ENCODE results near the gene CCDC142. TPM values are rescaled to one million over a fixed set of nuclear protein-coding genes. Genes with fewer than 3 reads are reported as not detected.
A peak's percentile ranks its signal among the peaks of the same experiment; 100 is the strongest.

The CCDC142 gene
- total RNA-seq, 1 experiment from 2014 or later, result 14.0 TPM

DNA sequence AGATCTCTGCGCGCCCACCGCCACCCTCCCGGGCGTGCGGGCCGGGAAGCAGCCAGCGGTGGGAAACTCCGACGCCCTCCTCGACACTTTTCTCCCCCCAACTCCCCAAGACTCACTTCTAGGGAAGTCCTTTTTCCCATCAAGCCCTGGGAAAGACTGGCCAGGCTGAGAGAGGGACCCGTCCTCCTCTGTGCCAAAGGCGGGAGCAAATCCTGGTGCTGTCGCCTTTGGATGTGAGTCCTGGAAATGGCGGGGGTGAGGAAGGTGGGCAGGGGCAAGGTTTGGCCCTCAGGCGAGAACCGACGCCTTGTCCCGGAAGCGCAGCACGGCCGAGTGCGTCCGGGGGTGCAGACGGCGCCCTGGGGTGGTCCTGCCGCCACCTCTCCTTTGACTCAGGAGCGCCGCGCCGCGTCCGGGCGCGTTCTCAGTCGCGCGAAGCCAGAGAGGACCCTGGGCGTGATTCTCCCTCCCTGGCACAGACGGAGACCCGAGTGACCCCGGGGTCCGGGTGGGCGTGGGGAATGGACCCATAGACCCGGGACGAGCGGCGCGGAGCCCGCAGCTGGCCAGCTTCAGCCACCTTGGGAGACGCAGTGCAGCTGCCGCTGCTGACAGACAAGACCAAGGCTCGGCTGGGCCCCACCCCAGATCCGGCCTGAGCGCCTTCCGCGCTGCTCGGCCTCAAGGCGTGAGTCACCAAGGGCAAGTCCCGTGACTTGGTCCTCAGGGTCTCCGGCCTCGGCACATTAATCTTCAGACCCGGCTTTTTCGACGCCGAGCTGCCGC lies 20.1 kb upstream of the CCDC142 start (continued):
- TF ChIP-seq, protein P1, sequence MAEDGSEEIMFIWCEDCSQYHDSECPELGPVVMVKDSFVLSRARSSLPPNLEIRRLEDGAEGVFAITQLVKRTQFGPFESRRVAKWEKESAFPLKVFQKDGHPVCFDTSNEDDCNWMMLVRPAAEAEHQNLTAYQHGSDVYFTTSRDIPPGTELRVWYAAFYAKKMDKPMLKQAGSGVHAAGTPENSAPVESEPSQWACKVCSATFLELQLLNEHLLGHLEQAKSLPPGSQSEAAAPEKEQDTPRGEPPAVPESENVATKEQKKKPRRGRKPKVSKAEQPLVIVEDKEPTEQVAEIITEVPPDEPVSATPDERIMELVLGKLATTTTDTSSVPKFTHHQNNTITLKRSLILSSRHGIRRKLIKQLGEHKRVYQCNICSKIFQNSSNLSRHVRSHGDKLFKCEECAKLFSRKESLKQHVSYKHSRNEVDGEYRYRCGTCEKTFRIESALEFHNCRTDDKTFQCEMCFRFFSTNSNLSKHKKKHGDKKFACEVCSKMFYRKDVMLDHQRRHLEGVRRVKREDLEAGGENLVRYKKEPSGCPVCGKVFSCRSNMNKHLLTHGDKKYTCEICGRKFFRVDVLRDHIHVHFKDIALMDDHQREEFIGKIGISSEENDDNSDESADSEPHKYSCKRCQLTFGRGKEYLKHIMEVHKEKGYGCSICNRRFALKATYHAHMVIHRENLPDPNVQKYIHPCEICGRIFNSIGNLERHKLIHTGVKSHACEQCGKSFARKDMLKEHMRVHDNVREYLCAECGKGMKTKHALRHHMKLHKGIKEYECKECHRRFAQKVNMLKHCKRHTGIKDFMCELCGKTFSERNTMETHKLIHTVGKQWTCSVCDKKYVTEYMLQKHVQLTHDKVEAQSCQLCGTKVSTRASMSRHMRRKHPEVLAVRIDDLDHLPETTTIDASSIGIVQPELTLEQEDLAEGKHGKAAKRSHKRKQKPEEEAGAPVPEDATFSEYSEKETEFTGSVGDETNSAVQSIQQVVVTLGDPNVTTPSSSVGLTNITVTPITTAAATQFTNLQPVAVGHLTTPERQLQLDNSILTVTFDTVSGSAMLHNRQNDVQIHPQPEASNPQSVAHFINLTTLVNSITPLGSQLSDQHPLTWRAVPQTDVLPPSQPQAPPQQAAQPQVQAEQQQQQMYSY (CRISPR knock-in tag; IDR thresholded peaks at IDR 0.05), result peak; percentile 35
- TF ChIP-seq NR3C1 (CRISPR knock-in tag; conservative IDR thresholded peaks at IDR 0.05; ENCODE audit: low read depth) (no peak), RORB (CRISPR knock-in tag; IDR thresholded peaks at IDR 0.05) (no peak)

DNA sequence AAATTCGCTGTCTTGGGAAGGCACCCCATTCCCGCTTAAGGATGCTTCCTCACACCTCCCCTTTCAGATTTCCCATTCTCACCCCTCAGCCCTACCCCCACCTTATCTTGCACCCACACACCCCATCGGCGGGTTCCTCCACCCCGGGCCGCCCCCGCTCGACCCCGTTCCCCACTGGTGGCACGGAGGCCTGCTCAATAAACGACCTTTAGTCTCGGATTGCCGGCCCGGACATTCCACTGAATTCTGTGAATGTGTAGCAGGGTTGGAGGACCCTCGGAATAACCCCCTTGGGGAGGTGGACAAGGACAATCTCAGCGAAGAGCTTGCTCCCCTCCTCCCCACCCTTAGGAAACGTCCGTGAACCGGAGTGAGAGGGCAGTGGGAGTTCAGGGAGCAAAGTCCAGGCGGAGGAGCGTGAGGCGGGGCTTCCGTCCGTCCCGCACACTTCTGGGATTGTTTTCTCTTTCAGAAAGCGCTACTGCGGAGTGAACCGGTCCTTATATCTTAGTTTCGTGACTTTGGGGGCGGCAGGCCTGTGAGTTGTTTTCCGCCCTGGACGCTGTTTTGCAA lies 19.4 kb upstream of the CCDC142 start:
- CTCF ChIA-PET, result interaction anchor here (6.0 kb wide), 1 partner anchor 19 kb away, joined by 43 read pairs; the partner anchor contains the start of genes CCDC142 and TTC31
- TF ChIP-seq GABPB1 (CRISPR knock-in tag; IDR thresholded peaks at IDR 0.05) (peak; percentile 27; the same call in 1 of the 2 replicates), NFYB (CRISPR knock-in tag; conservative IDR thresholded peaks at IDR 0.05; ENCODE audit: low read depth) (no peak)
- Mint-ChIP-seq H3K36me3 (peaks cover 22% of the 10 kb centered on the region), H3K27ac (no peak overlapping the region), H3K4me1 (peaks cover 61% of the 10 kb centered on the region), H3K27me3 (ENCODE audit: low read depth) (peaks cover 93% of the 10 kb centered on the region), H3K4me3 (peak overlapping the region; percentile 81), H3K9me3 (no peaks in the 10 kb centered on the region)
- DNase-seq (ENCODE audit: low spot score) (no peak), ATAC-seq (no peak)
- POLR2A ChIA-PET, result interaction anchor here (0.7 kb wide), 1 partner anchor 27 kb away, joined by 3 read pairs; no protein-coding TSS in a partner anchor

DNA sequence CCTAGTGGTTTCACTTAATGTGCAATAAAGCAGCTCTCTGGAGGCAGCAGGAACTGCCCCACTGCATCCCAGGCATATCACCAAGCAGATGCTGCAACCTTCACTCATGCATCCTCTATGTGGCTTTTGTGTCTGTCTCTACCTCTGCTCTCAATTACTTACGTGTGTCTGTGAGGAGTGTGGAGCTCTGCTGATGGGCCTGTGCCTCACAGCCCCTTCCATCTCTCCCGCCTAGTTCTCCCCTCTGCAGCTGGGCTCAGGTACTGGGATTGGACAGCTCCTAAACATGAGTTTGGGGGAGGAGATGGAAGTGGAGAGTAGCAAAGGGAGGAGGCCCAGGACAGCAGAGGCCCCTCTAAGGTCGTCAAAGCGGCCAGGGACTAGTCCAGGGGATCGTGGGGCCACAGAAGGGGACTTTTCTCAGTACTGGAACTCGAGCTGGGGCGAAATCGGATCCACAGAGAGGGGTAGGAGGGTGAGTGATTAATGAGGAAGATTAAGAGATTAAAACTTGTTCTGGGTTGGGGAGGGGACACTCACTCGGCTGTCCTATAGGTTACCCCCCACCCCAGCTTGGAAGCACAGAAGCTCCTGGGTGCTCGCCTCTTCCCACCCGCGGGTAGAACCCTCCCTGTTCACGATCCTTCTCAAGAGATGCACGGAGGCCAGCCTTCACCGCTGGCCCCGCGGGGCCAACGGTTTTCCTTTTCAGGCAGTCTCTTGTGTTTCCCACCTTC lies 18.7 kb upstream of the CCDC142 start:
- Mint-ChIP-seq H3K27ac (no peak overlapping the region), H3K27me3 (ENCODE audit: low read depth) (peaks cover 96% of the 10 kb centered on the region), H3K36me3 (peaks cover 19% of the 10 kb centered on the region), H3K9me3 (no peaks in the 10 kb centered on the region), H3K4me1 (peaks cover 55% of the 10 kb centered on the region), H3K4me3 (peak overlapping the region; percentile 81)
- ATAC-seq (no peak), DNase-seq (ENCODE audit: low spot score) (no peak)
- ChIA-PET CTCF (interaction anchor here (0.7 to 6.0 kb wide), 5 partner anchors 9 to 86 kb away, joined by 3 to 43 read pairs (median 6); partner anchors contain the start of genes AUP1, CCDC142, HTRA2 and TTC31), POLR2A (interaction anchor here (0.6 to 0.8 kb wide), 2 partner anchors 10 to 44 kb away, joined by 3 to 5 read pairs; partner anchors contain the start of gene WBP1)
- TF ChIP-seq HMGA2 (CRISPR knock-in tag; IDR thresholded peaks at IDR 0.05) (no peak), NFATC4 (CRISPR knock-in tag; IDR thresholded peaks at IDR 0.05) (no peak), OVOL2 (CRISPR knock-in tag; IDR thresholded peaks at IDR 0.05; ENCODE audit: borderline replicate concordance) (no peak), CREB1 (CRISPR knock-in tag; IDR thresholded peaks at IDR 0.05) (no peak), ZNF219 (CRISPR knock-in tag; IDR thresholded peaks at IDR 0.05; ENCODE audit: borderline replicate concordance) (no peak), RELA (CRISPR knock-in tag; IDR thresholded peaks at IDR 0.05; ENCODE audit: borderline replicate concordance) (no peak), JUN (CRISPR knock-in tag; IDR thresholded peaks at IDR 0.05) (no peak), ELF4 (CRISPR knock-in tag; IDR thresholded peaks at IDR 0.05; ENCODE audit: low read depth) (no peak)
- TF ChIP-seq, protein P2, sequence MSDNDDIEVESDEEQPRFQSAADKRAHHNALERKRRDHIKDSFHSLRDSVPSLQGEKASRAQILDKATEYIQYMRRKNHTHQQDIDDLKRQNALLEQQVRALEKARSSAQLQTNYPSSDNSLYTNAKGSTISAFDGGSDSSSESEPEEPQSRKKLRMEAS (CRISPR knock-in tag; IDR thresholded peaks at IDR 0.05), result no peak
- TF ChIP-seq, protein P3, sequence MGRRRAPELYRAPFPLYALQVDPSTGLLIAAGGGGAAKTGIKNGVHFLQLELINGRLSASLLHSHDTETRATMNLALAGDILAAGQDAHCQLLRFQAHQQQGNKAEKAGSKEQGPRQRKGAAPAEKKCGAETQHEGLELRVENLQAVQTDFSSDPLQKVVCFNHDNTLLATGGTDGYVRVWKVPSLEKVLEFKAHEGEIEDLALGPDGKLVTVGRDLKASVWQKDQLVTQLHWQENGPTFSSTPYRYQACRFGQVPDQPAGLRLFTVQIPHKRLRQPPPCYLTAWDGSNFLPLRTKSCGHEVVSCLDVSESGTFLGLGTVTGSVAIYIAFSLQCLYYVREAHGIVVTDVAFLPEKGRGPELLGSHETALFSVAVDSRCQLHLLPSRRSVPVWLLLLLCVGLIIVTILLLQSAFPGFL (CRISPR knock-in tag; IDR thresholded peaks at IDR 0.05; ENCODE audit: borderline replicate concordance), result no peak
- TF ChIP-seq, protein P4, sequence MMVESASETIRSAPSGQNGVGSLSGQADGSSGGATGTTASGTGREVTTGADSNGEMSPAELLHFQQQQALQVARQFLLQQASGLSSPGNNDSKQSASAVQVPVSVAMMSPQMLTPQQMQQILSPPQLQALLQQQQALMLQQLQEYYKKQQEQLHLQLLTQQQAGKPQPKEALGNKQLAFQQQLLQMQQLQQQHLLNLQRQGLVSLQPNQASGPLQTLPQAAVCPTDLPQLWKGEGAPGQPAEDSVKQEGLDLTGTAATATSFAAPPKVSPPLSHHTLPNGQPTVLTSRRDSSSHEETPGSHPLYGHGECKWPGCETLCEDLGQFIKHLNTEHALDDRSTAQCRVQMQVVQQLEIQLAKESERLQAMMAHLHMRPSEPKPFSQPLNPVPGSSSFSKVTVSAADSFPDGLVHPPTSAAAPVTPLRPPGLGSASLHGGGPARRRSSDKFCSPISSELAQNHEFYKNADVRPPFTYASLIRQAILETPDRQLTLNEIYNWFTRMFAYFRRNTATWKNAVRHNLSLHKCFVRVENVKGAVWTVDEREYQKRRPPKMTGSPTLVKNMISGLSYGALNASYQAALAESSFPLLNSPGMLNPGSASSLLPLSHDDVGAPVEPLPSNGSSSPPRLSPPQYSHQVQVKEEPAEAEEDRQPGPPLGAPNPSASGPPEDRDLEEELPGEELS (CRISPR knock-in tag; IDR thresholded peaks at IDR 0.05), result no peak
